IgD-negative memory B cell (primary cell): ENCODE results near the gene STARD3NL. TPM values are rescaled to one million over a fixed set of nuclear protein-coding genes. Genes with fewer than 3 reads are reported as not detected.
"Not testable (repeated sequence)": the region's sequence is repeated elsewhere in the genome, so short reads cannot be mapped to it uniquely, and the experiment has no call there.

Experiments
- H3K27ac Mint-ChIP-seq, 3 donors: one replicate each; pipeline ENCODE4 v1.8.0; 2020 to 2022; ENCODE audit warnings: mild to moderate bottlenecking in 3 of 3, mixed read lengths in 3 of 3, moderate library complexity in 1 of 3
- H3K27me3 Mint-ChIP-seq: one replicate; pipeline ENCODE4 v1.8.0; 2021; ENCODE audit warnings: mixed read lengths
- H3K36me3 Mint-ChIP-seq: one replicate; pipeline ENCODE4 v1.8.0; 2020; ENCODE audit warnings: mild to moderate bottlenecking, mixed read lengths
- H3K4me1 Mint-ChIP-seq, 3 donors: one replicate each; pipeline ENCODE4 v1.8.0; 2020 to 2022; ENCODE audit warnings: mixed read lengths in 3 of 3, mild to moderate bottlenecking in 1 of 3
- H3K4me3 Mint-ChIP-seq, 4 donors: one replicate each; pipeline ENCODE4 v1.8.0; 2020 to 2022; ENCODE audit warnings: mild to moderate bottlenecking in 4 of 4, mixed read lengths in 4 of 4, moderate library complexity in 3 of 4
- H3K9me3 Mint-ChIP-seq, 3 donors: one replicate each; pipeline ENCODE4 v1.8.0; 2020 to 2021; ENCODE audit warnings: mixed read lengths in 3 of 3, mild to moderate bottlenecking in 1 of 3
- polyA plus RNA-seq: library from polyadenylated mRNA; unstranded; fragments of 300-500 nt; fragmentation: Illumina TruSeq; gene quantifications from one replicate; pipeline ENCODE4 v1.2.3, GENCODE V29; 2021

The STARD3NL gene
- polyA plus RNA-seq, 1 donor from 2014 or later = 48.9 TPM

DNA sequence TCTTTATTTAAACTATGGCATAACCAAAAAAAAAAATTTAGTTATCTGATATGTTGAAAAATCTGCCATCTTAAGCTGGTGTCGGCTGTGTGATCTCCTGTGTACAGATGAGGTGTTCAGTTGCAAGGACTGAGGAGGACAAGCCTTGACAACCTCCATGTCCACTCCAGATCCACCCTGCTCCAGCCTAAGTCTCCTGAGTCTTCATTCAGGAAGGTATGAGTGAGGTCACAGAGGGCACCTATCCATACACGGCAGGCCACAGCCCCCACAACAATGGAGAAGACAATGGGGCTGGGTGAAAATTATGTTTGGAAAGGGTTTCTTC, 79.3 kb downstream of the STARD3NL start:
- Mint-ChIP-seq H3K36me3 (no peaks in the 10 kb centered on the region), H3K9me3 (no peaks in the 10 kb centered on the region), H3K27ac (no peak overlapping the region), H3K4me3 (no peak overlapping the region), H3K27me3 (no peaks in the 10 kb centered on the region), H3K4me1 (no peaks in the 10 kb centered on the region)

DNA sequence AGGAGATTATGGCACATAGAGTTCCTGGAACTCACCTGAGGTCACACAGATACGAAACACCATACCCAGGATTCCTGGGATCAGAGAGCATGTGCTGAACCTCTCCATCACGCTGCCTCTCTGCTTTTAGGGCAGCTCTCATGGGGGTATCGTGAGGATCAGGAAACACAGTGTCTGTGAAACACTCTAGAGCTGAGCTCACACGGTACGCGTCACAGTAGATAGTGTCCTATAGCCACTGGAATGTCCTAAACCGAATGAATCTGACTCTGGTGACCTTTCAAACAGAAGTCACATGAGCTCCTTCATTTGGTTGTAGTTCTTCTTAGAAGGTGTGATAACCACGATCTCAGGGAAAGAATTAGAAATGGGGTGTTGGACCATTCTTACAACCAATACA, 81.1 kb downstream of the STARD3NL start:
- not testable (repeated sequence) for H3K27ac Mint-ChIP-seq, H3K36me3 Mint-ChIP-seq, H3K4me1 Mint-ChIP-seq, H3K27me3 Mint-ChIP-seq, H3K4me3 Mint-ChIP-seq, H3K9me3 Mint-ChIP-seq

DNA sequence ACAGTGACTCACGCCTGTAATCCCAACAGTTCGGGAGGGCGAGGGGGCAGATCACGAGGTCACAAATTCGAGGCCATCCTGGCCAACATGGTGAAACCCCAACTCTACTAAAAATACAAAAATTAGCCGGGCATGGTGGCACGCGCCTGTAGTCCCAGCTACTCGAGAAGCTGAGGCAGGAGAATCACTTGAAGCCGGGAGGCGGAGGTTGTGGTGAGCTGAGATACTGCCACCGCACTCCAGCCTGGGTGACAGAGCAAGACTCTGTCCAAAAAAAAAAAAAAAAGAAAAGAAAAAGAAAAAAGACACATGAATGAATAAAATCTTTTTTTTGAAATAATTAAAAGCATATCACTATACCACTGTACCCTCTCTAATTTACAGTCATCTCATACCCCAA, 83.6 kb downstream of the STARD3NL start:
- not testable (repeated sequence) for H3K9me3 Mint-ChIP-seq, H3K27me3 Mint-ChIP-seq, H3K36me3 Mint-ChIP-seq, H3K27ac Mint-ChIP-seq, H3K4me1 Mint-ChIP-seq
- H3K4me3 Mint-ChIP-seq = peak overlapping the region in 1 of 4 donors; percentile 34

DNA sequence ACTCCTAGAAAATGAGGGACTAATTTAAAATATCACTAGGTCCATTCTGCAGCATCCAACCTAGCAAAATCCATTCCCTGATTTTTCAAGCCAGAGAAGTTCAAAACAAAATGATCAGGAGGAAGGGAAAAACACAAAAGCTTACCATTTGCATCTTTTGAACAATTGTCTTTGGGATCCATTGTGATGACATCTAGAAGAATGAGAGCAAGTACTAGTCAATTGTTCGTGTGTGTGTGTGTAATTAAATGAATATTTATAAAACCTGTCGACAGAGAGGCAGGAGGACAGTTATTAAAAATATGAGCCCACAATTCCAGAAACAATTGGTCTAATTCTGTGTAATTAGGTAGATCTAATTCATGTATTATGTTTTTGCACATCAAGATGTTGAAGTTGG, 84.0 kb downstream of the STARD3NL start:
- H3K4me1 Mint-ChIP-seq, H3K9me3 Mint-ChIP-seq, H3K27ac Mint-ChIP-seq, H3K36me3 Mint-ChIP-seq, H3K27me3 Mint-ChIP-seq: not testable (repeated sequence)
- H3K4me3 Mint-ChIP-seq = peak overlapping the region in 1 of 4 donors; percentile 34

DNA sequence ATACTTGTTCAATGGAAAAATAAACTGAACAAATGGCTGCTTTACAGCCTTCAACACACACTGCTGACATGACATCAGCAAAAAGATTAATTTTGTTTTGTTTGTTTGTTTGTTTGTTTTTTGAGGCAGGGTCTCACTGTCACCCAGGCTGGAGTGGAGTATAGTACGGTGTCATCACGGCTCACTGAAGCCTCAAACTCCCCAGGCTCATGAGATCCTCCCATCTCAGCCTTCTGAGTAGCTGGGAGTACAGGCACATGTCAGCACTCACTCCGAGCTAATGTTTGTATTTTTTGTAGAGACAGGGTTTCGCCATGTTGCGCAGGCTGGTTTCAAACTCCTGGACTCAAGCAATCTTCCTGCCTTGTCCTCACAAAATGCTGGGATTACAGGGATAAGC, 84.5 kb downstream of the STARD3NL start:
- Mint-ChIP-seq H3K27me3 (no peaks in the 10 kb centered on the region), H3K9me3 (no peaks in the 10 kb centered on the region), H3K36me3 (no peaks in the 10 kb centered on the region), H3K4me3 (no peak overlapping the region), H3K4me1 (no peaks in the 10 kb centered on the region), H3K27ac (no peak overlapping the region)

DNA sequence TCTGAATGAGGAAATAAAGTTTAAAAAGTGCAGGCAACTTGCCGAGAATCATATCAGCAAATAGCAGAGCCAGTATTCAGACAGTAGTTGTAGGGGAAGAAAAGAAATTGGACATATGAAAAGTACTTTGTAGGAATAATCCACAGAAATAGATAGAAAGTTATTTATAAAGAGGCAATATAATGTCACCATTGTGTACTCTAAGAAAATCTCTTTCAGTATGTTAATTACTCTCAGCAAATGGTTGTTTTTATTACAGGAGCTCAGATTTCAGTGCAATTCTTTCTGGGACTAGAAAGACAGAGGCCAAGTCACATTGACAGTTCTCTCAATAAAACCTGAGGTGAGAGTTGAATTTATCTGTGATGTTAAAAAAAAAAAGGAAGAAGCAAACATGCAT, 85.2 kb downstream of the STARD3NL start:
- not testable (repeated sequence) for H3K4me1 Mint-ChIP-seq, H3K27ac Mint-ChIP-seq, H3K9me3 Mint-ChIP-seq, H3K4me3 Mint-ChIP-seq, H3K27me3 Mint-ChIP-seq, H3K36me3 Mint-ChIP-seq

DNA sequence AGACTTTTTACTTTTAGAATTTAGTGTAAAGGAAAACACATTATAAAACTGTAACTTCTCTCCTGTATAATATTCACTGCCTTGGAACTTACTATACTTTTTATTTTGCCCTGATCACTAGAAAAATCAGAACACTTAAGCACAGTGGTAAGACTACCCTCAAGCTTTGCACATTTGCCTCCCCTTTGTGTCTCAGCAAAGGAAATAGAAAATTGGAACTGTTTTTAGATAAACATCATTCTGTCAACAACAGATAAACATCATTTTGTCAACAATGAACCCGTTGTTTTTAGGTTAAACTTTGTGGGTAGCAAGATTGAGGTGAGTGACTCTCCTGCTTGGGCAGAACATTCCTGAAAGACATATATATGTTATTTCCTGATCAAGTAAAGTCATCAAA, 86.6 kb downstream of the STARD3NL start:
- not testable (repeated sequence) for H3K4me3 Mint-ChIP-seq, H3K9me3 Mint-ChIP-seq, H3K27ac Mint-ChIP-seq, H3K36me3 Mint-ChIP-seq, H3K4me1 Mint-ChIP-seq, H3K27me3 Mint-ChIP-seq

DNA sequence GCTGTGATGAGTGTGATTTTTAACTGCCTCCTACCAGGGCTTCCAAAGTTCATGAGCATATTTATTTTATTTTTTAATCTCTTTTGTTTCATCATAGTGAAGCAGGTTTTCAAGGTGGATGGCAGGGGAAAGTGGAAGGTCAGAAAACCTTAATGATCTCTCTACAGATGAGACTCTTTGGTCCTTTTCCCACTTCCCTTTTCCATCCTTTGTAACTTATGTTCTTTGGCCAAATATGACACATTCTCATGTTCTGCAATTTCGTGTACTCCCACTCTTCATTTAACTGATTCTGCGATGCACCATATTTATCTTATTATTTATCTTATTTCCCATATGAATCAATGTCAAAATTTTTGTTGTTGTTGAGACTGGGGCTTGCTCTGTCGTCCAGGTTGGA, 87.9 kb downstream of the STARD3NL start:
- H3K27ac Mint-ChIP-seq, H3K36me3 Mint-ChIP-seq, H3K4me1 Mint-ChIP-seq, H3K27me3 Mint-ChIP-seq, H3K9me3 Mint-ChIP-seq: not testable (repeated sequence)
- peak overlapping the region in 1 of 4 donors; percentile 17 for H3K4me3 Mint-ChIP-seq

DNA sequence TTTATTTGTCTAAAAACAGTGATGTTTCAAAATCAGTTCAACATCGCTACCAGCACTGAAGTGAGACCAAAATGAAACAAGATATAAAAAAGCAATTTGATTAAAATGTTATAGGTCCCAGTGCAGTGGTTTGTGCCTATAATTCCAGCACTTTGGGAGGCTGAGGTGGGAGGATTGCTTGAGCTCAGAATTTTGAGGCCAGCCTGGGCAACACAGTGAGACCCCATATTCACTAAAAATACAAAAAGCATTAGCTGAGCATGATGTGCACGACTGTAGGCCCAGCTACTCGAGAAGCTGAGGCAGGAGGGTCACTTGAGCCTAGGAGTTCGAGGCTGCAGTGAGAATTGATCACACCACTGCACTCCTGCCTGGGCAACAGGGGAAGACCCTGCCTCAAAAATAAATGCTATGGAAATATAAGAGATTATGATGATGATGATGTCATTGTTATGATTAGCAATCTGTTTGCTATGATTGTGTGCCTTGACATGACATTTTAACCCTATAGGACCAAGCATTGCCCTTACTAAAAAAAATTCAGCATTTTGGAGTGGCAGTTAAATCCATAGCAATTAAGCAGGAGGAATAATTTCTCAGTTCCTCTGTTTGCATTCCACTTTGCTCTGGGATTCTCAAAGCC, 91.8 kb downstream of the STARD3NL start:
- H3K4me1 Mint-ChIP-seq, H3K27ac Mint-ChIP-seq, H3K4me3 Mint-ChIP-seq, H3K9me3 Mint-ChIP-seq, H3K27me3 Mint-ChIP-seq, H3K36me3 Mint-ChIP-seq: not testable (repeated sequence)

DNA sequence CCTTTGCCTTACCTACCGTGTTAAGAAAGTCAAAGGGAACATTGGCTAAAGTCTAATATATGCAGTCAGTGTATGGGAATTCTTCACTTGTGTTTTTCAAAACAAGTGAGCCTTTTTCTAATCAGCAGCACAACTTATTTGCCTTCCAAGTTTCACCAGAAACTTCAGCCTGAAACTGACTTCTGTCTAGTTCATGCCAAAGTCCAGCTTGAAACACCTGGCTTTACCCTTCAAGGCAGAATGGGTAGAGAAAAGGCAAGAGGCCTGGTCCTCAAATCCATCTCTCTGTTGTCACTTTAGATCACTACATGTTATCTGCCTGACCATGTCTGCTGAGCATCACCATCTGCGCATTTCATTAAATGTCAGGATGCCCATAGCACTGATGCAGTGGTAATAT, 92.4 kb downstream of the STARD3NL start:
- not testable (repeated sequence) for H3K36me3 Mint-ChIP-seq, H3K9me3 Mint-ChIP-seq, H3K4me3 Mint-ChIP-seq, H3K4me1 Mint-ChIP-seq, H3K27ac Mint-ChIP-seq, H3K27me3 Mint-ChIP-seq

DNA sequence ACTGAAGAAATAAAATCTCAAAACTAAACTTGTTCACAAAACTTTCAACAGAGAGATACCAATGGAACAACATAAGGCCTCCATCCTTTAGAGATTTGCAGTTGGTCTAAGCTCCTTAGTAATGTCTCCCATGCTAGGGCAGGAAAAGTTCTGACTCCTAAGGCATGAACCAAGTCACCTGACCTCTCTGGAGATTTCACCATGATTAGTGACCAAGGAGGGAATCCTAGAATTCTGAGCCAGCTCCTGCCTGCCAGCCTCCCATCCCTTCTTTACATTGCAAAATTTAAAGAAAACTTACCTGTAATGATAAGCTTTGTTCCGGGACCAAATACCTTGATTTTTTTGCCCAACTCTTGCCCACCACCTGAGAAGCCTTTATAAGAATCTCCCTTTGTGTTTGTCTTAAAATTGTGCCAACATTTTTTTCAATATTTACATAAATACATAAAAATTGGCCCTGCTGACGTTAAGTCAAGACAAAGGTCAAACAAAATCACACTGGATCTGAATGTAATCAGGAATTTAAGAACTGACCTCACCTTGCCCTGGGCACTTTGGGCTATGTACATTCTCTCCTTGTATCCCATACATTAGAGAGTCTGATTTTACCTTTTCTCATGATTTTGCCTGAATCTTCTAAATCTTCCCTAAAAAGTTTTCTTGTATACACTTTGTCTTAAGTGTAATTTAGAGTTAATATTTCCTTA, 95.4 kb downstream of the STARD3NL start, which contains the start of gene TARP:
Gene TARP, minus strand, starts transcription at position 351 of the 710 bp plus-strand sequence.
- Mint-ChIP-seq H3K4me1 (no peaks in the 10 kb centered on the region), H3K4me3 (peak within 1 kb of the TSS in 2 of 4 donors; percentile 17 to 43), H3K27ac (no peak within 1 kb of the TSS), H3K27me3 (peaks cover 1% of the 10 kb centered on the region), H3K9me3 (no peaks in the 10 kb centered on the region), H3K36me3 (no peaks in the 10 kb centered on the region)

DNA sequence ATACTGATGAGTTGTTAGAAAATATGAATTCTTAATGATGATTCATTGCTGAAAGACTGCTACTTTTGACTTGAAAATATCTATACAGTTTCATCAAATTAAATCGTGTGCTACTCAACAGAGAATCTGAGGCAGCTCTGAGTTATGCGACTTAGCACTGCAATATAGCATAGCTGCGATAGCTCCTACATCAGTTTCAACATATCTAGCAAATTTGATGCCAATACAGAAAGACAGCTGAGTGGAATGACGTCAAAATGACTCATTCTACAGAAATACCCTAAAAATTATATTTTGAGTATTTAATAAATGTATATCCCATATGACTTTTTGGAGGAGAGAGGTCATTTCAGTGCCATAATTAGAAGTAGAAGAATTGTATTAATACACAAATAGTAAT, 96.4 kb downstream of the STARD3NL start:
- no peaks in the 10 kb centered on the region for H3K36me3 Mint-ChIP-seq
- no peak overlapping the region for H3K4me3 Mint-ChIP-seq
- H3K4me1 Mint-ChIP-seq = no peaks in the 10 kb centered on the region
- peaks cover 1% of the 10 kb centered on the region for H3K27me3 Mint-ChIP-seq
- H3K9me3 Mint-ChIP-seq = no peaks in the 10 kb centered on the region
- H3K27ac Mint-ChIP-seq = no peak overlapping the region

DNA sequence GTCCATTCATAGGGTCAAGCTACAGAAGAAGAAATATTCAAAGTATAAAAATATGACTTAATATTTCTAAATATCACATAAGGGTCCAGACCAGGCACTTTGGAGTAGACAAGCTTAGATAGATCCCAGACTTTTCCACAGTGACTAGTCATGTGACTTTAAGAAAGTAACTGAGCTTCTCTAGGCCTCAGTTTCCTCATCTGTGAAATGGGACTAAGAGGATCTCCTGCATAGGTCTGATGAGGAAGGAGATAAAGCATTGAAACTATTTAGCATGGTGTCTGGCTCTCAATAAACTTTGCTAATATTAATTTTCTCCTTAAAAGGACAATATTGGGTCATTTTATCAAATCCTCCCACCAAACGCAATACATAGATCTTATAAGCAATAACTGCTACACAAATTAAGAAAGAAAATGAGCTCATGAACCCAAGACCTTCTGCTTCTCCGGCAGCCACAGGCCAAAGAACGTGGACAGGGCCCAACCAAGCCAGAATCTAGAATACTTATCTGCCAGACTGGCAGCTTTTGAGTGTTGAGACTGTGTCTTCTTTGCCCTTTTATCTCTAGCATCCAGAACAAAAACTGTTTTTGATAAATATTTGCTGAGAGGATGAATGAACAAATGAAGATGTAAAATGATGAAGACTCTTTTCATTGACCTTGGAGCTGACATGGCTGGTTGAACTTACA, 97.0 kb downstream of the STARD3NL start:
- Mint-ChIP-seq H3K9me3 (no peaks in the 10 kb centered on the region), H3K27me3 (peaks cover 5% of the 10 kb centered on the region), H3K4me3 (no peak overlapping the region), H3K4me1 (no peaks in the 10 kb centered on the region), H3K36me3 (no peaks in the 10 kb centered on the region), H3K27ac (no peak overlapping the region)

DNA sequence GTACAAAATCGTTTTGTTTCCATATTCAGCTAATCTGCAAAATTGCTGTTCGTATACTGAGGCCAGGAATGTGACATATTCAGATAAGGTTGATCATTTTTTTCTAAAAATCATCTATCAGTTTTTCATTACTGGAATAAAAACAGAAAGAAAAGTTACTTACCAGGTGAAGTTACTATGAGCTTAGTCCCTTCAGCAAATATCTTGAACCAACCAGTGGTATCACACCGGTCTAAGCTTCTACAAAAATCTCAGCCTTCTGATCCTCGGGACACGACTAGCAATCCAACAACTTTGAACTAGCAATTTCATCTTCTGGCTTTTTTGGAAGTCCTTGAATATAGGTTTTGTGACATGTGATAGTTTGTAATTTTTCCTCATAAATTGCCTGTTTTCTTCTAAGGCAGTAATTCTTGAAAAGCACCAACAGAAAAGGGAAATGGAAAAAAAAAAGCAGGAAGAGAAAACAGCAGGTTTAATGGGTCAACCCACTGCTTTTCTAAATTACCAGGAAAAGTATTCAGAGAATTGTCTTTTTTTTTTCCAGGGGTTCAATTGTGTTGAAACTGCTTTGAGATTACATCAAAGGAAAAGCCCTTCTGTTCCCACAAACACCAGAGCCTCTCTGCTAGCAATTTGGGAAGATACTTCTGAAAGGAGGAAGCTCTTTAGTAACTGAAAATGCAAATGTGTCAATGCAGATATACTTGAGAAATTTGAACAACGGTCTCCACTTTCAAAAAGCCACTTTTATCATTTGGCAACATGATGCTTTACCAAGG, 98.2 kb downstream of the STARD3NL start:
- peaks cover 2% of the 10 kb centered on the region for H3K36me3 Mint-ChIP-seq
- no peaks in the 10 kb centered on the region for H3K4me1 Mint-ChIP-seq
- H3K4me3 Mint-ChIP-seq = no peak overlapping the region
- no peak overlapping the region for H3K27ac Mint-ChIP-seq
- H3K27me3 Mint-ChIP-seq = peaks cover 5% of the 10 kb centered on the region
- no peaks in the 10 kb centered on the region for H3K9me3 Mint-ChIP-seq

DNA sequence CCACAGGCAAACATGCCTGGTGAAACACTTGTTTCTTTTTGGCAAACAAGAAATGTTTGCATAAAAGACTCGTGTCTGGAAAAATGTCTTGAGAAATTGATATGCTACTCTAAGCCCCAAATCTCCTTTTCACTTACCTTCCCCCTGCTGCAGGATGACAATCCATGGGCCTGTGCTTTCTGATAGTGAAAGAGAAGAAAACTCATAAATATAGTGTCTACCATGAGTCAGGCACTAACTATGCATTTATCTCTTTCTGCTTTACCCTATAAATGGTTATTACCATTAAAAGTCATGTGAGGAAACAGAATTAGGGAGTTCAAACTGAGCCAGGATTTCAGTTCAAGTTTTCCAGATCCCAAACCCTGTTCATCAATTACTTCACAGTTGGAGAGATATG, 102.0 kb downstream of the STARD3NL start:
- H3K27me3 Mint-ChIP-seq = peaks cover 14% of the 10 kb centered on the region
- no peaks in the 10 kb centered on the region for H3K4me1 Mint-ChIP-seq
- H3K36me3 Mint-ChIP-seq = peaks cover 2% of the 10 kb centered on the region
- H3K27ac Mint-ChIP-seq = no peak overlapping the region
- no peaks in the 10 kb centered on the region for H3K9me3 Mint-ChIP-seq
- H3K4me3 Mint-ChIP-seq = no peak overlapping the region
